Astrocyte of the spinal cord (primary cell): ENCODE measurements around the gene ZNF664.

Source experiments
- DNase-seq: peaks from one replicate; pipeline ENCODE4 v3.0.0; 2011; ENCODE audit warnings: low read depth, low spot score
- H3K4me3 ChIP-seq: 2 replicates; pipeline ENCODE4 v1.5.1; 2011; ENCODE audit warnings: low read depth, mild to moderate bottlenecking, low read length, moderate library complexity
- in situ Hi-C: cut with HindIII; loops from 2 replicates; pipeline ENCODE4 v1.10.0; 2017; ENCODE audit warnings: low sequenced_read_pairs
- TF ChIP-seq, protein P1 (sequence below): IDR thresholded peaks from 2 replicates; pipeline ENCODE4 v1.5.1; 2012; ENCODE audit warnings: low read depth, mild to moderate bottlenecking, low read length, inconsistent platforms

ZNF664 gene

DNA sequence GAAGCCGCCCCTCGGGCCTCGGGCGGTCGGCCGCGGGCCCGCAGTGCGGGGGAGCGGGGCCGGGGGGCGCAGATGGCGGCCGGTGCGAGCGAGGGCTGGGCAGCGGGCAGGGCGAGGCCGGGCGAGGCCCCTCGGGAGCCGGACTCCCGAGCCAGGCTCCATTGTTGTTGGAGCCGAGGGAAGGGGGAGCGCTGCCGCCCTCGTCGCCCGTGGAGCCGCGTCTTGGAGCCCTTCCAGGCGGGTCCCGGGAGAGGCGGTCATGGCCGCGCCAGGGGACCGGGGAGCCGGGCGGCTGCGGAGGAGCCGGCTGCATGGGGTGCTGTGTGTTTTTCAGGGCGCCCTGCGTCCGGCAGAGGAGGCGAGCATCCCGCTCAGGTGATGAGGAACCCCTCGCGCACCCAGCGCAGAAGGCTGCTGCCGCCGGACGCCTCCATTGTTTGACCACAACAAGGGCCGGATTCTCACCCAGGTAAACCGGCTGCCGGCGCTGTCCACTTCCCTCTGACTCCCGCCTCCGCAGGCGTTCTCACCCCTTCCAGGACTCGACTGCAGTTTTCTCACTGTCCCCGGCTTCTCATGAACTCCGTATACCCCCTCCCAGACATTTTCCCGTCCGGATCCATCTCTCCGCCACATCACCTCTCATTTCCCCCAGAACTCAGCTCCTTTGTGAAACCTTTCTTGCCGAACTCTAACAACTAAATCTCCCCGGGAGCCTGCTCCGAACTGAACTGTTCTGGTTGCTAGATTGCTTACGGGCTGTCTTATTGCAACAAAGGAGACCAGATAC is 732 bp downstream of the ZNF664 start:
- peak overlapping the region; percentile 69 for H3K4me3 ChIP-seq
- no peak for DNase-seq
- TF ChIP-seq, protein P1, sequence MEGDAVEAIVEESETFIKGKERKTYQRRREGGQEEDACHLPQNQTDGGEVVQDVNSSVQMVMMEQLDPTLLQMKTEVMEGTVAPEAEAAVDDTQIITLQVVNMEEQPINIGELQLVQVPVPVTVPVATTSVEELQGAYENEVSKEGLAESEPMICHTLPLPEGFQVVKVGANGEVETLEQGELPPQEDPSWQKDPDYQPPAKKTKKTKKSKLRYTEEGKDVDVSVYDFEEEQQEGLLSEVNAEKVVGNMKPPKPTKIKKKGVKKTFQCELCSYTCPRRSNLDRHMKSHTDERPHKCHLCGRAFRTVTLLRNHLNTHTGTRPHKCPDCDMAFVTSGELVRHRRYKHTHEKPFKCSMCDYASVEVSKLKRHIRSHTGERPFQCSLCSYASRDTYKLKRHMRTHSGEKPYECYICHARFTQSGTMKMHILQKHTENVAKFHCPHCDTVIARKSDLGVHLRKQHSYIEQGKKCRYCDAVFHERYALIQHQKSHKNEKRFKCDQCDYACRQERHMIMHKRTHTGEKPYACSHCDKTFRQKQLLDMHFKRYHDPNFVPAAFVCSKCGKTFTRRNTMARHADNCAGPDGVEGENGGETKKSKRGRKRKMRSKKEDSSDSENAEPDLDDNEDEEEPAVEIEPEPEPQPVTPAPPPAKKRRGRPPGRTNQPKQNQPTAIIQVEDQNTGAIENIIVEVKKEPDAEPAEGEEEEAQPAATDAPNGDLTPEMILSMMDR, result no peak
- in situ Hi-C loops, result no loop called here

DNA sequence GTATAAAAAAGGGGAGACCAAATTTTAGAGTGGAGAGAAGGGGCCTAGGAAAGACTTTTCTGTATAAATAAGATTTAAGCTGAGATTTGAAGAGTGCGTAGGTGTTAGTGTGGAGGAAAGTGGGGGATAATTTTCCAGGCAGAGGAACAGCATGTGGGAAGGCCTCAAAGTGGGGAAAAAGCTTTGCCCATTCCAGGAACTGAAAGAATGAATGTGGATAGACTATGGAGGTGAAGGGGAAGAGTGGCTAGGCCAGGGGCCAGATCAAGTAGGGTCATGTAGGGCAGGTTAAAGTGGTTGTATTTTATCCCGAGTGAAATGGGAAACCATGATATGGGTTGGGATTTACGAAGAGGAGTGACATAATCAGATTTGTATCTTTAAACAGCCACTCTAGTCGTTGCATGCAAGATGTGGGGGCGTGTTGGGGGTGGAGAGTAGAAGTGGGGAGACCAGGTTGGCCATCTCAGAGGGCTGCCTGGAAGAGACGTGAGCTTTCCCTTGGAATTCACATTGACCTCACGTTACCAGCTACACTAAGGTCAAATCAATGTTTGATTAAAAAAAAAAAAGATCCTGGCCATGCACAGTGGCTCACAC is 3.3 kb downstream of the ZNF664 start:
- in situ Hi-C loops, result no loop called here
- TF ChIP-seq, protein P1, result no peak
- DNase-seq, result no peak
- H3K4me3 ChIP-seq, result no peak overlapping the region

DNA sequence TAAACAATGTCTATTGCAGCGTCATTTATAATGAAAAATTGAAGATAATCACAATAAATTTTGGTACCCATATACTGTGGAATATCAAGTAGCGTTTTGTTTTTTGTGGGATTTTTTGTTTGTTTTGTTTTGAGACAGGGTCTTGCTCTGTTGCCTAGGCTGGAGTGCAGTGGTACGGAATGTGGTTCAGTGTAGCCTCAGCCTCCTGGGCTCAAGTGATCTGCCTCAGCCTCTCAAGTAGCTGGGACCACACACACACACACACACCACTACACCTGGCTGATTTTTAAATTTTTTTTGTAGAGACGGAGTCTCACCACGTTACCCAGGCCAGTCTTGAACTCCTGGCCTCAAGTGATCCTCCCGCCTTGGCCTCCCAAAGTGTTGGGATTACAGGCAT is 6.6 kb downstream of the ZNF664 start:
- in situ Hi-C loops, result no loop called here
- TF ChIP-seq, protein P1, result no peak
- DNase-seq, result no peak
- no peak overlapping the region for H3K4me3 ChIP-seq

- H3K4me3 ChIP-seq, result no peak overlapping the region
- DNase-seq, result no peak
- TF ChIP-seq, protein P1, result no peak
- in situ Hi-C loops, result no loop called here
These were observed 9.3 kb downstream of the ZNF664 start for GRCh38 chr12:123982269-123982668.

DNA sequence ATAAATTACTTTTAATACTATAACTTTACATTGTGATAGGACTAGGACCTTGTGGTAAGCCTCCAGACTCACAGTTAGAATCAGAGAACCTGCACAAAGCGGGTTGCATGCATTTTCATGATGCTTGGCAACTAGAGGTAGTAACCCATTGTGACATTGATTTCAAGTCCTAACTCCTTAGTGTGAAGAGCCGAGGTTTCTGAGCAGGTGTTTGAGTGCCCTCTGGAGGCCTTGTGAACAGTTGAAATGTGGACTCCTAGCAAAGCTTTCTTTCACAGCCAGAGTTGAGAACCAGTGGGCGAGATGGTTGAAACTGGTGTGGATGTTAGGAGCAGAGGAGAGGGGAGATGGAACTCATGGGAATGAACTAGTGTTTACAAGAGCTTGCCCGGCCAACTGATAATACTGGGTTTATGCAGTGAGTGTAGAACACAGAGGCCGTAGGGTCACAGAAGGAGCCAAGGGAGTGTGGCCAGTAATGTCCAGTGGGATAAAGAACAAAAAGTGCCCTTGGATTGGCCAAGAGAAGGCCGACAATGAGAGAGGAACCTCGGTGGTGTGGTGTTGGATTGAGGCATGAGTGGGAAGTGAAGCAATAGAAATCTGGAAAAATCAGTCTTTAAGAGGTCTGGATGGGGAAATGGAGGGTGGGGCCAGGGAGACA is 10.9 kb downstream of the ZNF664 start:
- in situ Hi-C loops, result no loop called here
- no peak overlapping the region for H3K4me3 ChIP-seq
- peak; percentile 73 for DNase-seq
- TF ChIP-seq, protein P1, result peak; percentile 72

DNA sequence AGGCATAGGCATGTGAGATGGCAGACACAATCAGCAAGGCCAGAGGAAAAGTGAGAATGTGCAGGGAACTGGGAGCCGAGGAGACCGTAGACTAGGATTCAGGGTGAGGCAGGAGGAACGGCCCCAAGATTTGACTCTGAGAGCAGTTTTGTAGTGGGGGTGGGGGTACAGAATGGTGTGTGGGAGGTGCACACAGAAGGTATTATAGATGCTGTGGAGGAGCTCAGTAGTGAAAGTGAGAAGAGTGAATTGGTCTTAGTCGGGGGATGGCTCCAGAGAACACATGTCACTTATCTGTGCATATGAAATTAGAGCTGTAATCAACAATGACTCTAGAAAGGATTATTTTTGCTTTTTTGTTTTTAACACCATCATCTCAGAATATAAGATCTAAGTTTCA is 11.9 kb downstream of the ZNF664 start:
- TF ChIP-seq, protein P1, result no peak
- DNase-seq, result no peak
- in situ Hi-C loops, result no loop called here
- H3K4me3 ChIP-seq, result no peak overlapping the region
